K562 (cell line): ENCODE results near the gene ALDOC. TPM values are rescaled to one million over a fixed set of nuclear protein-coding genes. Genes with fewer than 3 reads are reported as not detected.

Source experiments
- polyA plus RNA-seq, 8 experiments: library from polyadenylated mRNA; depleted of rRNA in 4 of 8; stranded (reverse) in 5 of 8; unstranded in 3 of 8; fragments of >200 nt; fragmentation: Nextera tagmentation in 2 of 8; fragmentation: Illumina TruSeq in 1 of 8; extraction: Ambion mirVana in 2 of 8; extraction: Trizol in 1 of 8; gene quantifications; 2 replicates each; pipeline versions ENCODE4 v1.2.1 to v1.2.3, GENCODE V29; 2011 to 2014; ENCODE audit warnings: inconsistent platforms in 1 of 8, missing spikeins in 1 of 8
- total RNA-seq, 7 experiments: library from RNA; depleted of rRNA in 6 of 7; stranded (reverse); fragments of >200 nt in 6 of 7; fragmentation: Illumina TruSeq in 2 of 7; extraction: Trizol in 2 of 7; gene quantifications; 2 replicates each; pipeline versions ENCODE4 v1.2.1 to v1.2.3, GENCODE V29; 2011 to 2021; ENCODE audit warnings: low replicate concordance in 1 of 7
- TF ChIP-seq, protein P1 (sequence below), 3 experiments: IDR thresholded peaks in 2 of 3; conservative IDR thresholded peaks in 1 of 3; 2 replicates each; pipeline ENCODE4 v1.5.1; 2011 to 2012; ENCODE audit warnings: low read length in 3 of 3, mild to moderate bottlenecking in 3 of 3, control low read depth in 2 of 3, improper control_type of control experiment in 1 of 3, inconsistent platforms in 1 of 3, low read depth in 1 of 3, mixed read lengths in 1 of 3, moderate library complexity in 1 of 3; ENCODE audit not compliant: insufficient read depth in 2 of 3
- TF ChIP-seq, protein P2 (sequence below), 2 experiments: fragments of 450-650 bp; formaldehyde crosslinking in 1 of 2; IDR thresholded peaks; 2 replicates each; pipeline versions ENCODE4 v1.4.0 to v1.6.1; 2014 to 2020; ENCODE audit warnings: mild to moderate bottlenecking in 2 of 2, borderline replicate concordance in 1 of 2, low read depth in 1 of 2

Gene ALDOC
- total and polyA plus RNA-seq, 9 of the 15 experiments (the other 6 are each of a cell fraction or from before 2014, with no cell fraction given), result 43.2 to 263 (median 99.2) TPM

DNA sequence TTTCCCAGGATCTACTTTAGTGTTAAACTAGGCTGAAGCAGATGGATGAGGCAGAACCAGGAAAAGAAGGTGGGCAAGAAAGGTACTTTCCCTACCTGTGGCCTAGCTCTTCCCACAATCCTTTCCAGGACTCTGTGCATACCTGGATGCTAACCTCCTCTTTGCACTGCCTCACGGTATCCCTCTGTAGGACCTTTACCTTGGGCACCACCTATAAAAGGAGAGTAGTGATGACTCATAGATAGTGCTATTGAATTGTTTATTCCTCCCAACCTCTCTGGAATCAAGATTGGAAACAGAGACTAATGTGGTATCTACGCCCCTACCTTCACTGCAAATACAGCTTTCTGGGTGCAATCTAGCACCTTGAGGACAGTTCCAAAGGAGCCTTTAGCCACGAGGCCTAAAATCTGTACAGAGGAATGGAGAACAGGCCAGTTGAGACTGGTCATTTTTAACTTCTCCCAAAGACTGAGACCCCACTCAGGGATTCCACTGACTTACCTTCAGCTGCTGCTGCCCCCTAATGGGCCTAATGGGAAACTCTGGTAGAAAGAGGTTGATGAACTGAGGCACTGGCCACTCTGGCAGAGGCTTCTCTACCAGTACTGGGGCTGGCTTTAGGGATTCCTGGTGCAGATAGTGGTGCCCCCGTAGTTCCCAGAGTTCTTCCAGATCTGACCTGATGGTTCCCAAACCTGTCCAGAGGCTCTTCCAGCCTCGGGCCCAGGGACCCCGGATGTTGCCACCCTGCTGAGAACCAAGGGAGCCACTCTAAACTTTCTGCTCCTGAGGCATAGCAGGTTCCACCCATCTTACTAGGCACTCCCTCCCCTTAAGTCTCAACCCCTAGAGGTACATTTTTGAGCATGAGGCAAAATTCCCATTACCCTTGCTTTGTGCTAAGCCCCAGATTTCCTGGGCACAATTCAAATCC is 36.5 kb upstream of the ALDOC start (continued):
- TF ChIP-seq, protein P1, sequence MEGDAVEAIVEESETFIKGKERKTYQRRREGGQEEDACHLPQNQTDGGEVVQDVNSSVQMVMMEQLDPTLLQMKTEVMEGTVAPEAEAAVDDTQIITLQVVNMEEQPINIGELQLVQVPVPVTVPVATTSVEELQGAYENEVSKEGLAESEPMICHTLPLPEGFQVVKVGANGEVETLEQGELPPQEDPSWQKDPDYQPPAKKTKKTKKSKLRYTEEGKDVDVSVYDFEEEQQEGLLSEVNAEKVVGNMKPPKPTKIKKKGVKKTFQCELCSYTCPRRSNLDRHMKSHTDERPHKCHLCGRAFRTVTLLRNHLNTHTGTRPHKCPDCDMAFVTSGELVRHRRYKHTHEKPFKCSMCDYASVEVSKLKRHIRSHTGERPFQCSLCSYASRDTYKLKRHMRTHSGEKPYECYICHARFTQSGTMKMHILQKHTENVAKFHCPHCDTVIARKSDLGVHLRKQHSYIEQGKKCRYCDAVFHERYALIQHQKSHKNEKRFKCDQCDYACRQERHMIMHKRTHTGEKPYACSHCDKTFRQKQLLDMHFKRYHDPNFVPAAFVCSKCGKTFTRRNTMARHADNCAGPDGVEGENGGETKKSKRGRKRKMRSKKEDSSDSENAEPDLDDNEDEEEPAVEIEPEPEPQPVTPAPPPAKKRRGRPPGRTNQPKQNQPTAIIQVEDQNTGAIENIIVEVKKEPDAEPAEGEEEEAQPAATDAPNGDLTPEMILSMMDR (IDR thresholded peaks at IDR 0.05 in 2 of 3, conservative IDR thresholded peaks at IDR 0.05 in 1 of 3; ENCODE audit: insufficient read depth in 2 of 3, low read depth in 1 of 3, low read length in 3 of 3), result peak; percentile 76 to 87 (median 84)
- TF ChIP-seq, protein P2, sequence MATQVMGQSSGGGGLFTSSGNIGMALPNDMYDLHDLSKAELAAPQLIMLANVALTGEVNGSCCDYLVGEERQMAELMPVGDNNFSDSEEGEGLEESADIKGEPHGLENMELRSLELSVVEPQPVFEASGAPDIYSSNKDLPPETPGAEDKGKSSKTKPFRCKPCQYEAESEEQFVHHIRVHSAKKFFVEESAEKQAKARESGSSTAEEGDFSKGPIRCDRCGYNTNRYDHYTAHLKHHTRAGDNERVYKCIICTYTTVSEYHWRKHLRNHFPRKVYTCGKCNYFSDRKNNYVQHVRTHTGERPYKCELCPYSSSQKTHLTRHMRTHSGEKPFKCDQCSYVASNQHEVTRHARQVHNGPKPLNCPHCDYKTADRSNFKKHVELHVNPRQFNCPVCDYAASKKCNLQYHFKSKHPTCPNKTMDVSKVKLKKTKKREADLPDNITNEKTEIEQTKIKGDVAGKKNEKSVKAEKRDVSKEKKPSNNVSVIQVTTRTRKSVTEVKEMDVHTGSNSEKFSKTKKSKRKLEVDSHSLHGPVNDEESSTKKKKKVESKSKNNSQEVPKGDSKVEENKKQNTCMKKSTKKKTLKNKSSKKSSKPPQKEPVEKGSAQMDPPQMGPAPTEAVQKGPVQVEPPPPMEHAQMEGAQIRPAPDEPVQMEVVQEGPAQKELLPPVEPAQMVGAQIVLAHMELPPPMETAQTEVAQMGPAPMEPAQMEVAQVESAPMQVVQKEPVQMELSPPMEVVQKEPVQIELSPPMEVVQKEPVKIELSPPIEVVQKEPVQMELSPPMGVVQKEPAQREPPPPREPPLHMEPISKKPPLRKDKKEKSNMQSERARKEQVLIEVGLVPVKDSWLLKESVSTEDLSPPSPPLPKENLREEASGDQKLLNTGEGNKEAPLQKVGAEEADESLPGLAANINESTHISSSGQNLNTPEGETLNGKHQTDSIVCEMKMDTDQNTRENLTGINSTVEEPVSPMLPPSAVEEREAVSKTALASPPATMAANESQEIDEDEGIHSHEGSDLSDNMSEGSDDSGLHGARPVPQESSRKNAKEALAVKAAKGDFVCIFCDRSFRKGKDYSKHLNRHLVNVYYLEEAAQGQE (IDR thresholded peaks at IDR 0.05; ENCODE audit: borderline replicate concordance), result peak; percentile 59
- TF ChIP-seq, protein P2 (CRISPR knock-in tag; IDR thresholded peaks at IDR 0.05; ENCODE audit: low read depth), result no peak
